ENCODE data around the gene APH1B.

The APH1B gene

DNA sequence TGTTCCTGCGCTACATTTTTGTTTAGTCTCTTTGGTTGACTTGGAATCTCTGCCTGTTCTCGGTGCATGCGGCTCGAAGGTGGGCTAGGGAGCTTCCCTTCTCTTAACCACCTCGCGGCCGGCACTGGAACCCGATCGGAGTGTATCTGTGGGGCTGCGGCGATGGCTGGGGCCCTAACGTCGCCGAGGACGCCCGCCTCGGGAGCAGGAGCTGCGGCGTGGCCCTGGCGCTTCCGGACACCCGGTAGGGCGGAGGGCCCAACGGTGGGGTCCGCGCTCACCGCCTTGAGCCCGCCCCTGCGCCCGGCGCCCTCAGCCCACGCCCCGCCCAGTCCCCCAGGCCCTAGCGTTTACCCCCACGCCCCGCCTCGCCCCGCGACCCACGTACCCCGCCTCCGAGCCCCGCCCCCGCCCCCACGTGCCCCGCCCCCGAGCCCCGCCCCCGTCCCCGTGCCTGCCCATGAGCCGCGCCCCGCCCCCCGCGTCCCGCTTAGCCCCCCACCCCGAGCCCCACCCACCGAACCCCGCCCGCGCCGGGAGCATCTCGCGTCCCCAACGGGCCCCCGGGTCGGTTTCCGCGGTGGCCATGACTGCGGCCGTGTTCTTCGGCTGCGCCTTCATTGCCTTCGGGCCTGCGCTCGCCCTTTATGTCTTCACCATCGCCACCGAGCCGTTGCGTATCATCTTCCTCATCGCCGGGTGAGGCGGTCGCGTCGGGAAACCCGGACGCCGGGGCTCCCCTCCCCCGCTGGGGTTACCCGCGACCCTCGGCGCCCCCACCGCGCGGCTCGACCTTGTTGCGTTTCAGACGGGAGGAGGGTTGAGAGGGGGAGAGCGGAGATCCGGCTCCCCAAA, at the start of gene APH1B:
Gene APH1B, plus strand, starts transcription at position 568 of the 855 bp plus-strand sequence. Its CDS starts 19 bp downstream, at position 587.
- peak within 1 kb of the TSS; percentile 87 for H3K4me3 Mint-ChIP-seq
- TF ChIP-seq, protein P1, sequence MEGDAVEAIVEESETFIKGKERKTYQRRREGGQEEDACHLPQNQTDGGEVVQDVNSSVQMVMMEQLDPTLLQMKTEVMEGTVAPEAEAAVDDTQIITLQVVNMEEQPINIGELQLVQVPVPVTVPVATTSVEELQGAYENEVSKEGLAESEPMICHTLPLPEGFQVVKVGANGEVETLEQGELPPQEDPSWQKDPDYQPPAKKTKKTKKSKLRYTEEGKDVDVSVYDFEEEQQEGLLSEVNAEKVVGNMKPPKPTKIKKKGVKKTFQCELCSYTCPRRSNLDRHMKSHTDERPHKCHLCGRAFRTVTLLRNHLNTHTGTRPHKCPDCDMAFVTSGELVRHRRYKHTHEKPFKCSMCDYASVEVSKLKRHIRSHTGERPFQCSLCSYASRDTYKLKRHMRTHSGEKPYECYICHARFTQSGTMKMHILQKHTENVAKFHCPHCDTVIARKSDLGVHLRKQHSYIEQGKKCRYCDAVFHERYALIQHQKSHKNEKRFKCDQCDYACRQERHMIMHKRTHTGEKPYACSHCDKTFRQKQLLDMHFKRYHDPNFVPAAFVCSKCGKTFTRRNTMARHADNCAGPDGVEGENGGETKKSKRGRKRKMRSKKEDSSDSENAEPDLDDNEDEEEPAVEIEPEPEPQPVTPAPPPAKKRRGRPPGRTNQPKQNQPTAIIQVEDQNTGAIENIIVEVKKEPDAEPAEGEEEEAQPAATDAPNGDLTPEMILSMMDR (IDR thresholded peaks at IDR 0.05) = no peak
- H3K27ac Mint-ChIP-seq = peak within 1 kb of the TSS; percentile 81
- DNase-seq = peak; percentile 90
- H3K4me1 Mint-ChIP-seq = peaks cover 27% of the 10 kb centered on the region
- H3K36me3 Mint-ChIP-seq (ENCODE audit: low read depth) = peaks cover 11% of the 10 kb centered on the region
- peaks cover 10% of the 10 kb centered on the region for H3K27me3 Mint-ChIP-seq (ENCODE audit: low read depth, poor library complexity)
- peaks cover 19% of the 10 kb centered on the region for H3K9me3 Mint-ChIP-seq

DNA sequence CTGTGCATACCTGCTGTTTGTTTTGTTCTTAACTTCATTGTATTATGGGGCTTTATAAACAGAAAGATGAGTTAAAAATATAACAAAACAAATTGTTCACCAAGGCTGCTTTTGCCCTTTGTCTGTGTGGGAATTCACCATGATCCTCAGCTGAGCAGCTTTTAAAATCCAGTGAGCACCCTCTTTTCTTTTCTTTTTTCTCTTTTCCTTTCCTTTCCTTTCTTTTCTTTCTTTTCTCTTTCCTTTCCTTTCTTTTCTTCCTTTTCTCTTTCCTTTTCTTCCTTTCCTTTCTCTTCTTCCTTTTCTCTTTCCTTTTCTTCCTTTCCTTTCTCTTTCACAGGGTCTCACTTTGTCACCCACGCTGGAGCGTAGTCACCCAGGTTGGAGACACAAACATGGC, 49.7 kb upstream of the APH1B start:
- no peaks in the 10 kb centered on the region for H3K27me3 Mint-ChIP-seq (ENCODE audit: low read depth, poor library complexity)
- peaks cover 12% of the 10 kb centered on the region for H3K4me1 Mint-ChIP-seq
- TF ChIP-seq, protein P1 (IDR thresholded peaks at IDR 0.05) = no peak
- DNase-seq = no peak
- peak overlapping the region; percentile 32 for H3K27ac Mint-ChIP-seq
- H3K9me3 Mint-ChIP-seq = no peaks in the 10 kb centered on the region
- no peak overlapping the region for H3K4me3 Mint-ChIP-seq
- no peaks in the 10 kb centered on the region for H3K36me3 Mint-ChIP-seq (ENCODE audit: low read depth)

DNA sequence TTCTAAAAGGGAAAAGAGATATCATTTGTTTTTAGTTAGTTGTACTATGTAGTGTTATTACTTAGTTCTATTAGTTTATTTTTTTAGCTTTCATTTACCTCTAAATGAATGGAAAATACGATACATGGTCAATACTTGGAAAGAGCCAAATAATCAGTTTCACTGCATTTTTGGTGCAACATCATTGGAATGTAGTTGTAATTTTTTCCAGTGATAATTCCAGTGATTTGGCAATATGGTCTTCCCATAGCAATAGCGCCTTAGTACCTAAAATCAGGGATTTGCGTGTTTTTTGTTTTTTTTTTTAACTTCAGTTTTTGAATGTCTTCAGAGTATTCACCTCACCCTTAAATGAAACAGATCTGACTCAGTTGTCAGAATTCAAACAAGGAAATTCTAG, 46.2 kb upstream of the APH1B start:
- peaks cover 4% of the 10 kb centered on the region for H3K27me3 Mint-ChIP-seq (ENCODE audit: low read depth, poor library complexity)
- peaks cover 4% of the 10 kb centered on the region for H3K4me1 Mint-ChIP-seq
- no peak overlapping the region for H3K4me3 Mint-ChIP-seq
- TF ChIP-seq, protein P1 (IDR thresholded peaks at IDR 0.05) = no peak
- H3K27ac Mint-ChIP-seq = peak overlapping the region; percentile 5
- H3K9me3 Mint-ChIP-seq = no peaks in the 10 kb centered on the region
- no peak for DNase-seq
- H3K36me3 Mint-ChIP-seq (ENCODE audit: low read depth) = no peaks in the 10 kb centered on the region

DNA sequence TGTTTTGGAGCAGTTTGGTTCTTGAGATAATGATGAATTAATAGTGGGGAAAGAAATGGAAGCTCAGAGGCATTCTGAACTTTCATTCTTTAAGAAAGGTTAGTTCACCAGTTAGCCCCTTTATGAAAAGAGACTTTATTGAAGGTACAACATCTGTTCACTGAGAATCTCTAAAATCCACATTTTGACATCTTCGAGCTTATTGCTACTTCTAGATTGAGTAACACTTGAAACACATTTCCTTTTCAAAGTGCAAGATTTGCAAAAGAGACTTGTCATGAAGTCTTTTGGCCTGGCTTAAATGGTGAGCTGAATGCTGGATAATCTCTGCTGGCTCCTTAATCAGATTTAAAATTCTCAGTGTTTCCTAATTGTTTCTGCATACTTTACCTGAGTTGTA, 45.7 kb upstream of the APH1B start:
- peaks cover 4% of the 10 kb centered on the region for H3K4me1 Mint-ChIP-seq
- H3K36me3 Mint-ChIP-seq (ENCODE audit: low read depth) = peaks cover 1% of the 10 kb centered on the region
- H3K9me3 Mint-ChIP-seq = peaks cover under 1% of the 10 kb centered on the region
- peak overlapping the region; percentile 5 for H3K27ac Mint-ChIP-seq
- H3K4me3 Mint-ChIP-seq = no peak overlapping the region
- TF ChIP-seq, protein P1 (IDR thresholded peaks at IDR 0.05) = no peak
- peaks cover 4% of the 10 kb centered on the region for H3K27me3 Mint-ChIP-seq (ENCODE audit: low read depth, poor library complexity)
- no peak for DNase-seq

DNA sequence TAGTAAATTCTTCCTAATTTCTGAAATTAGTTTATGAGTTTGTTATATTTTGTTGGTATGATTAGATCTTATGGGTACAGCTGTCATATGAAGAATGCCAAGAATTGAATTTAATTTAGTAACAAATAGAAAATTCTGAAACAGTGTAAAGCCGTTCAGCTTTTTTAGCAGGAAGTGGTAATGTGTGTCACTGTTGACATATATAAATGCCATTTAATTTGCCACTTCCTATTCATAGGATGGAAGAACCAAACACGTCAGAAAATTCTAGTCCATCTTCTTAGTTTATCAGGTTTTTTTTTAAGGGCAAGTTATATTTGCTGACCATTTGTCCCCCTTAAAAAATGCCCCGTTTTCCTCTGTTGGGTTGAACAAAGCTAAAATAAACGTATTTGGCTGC, 45.0 kb upstream of the APH1B start:
- H3K27me3 Mint-ChIP-seq (ENCODE audit: low read depth, poor library complexity) = peaks cover 4% of the 10 kb centered on the region
- no peaks in the 10 kb centered on the region for H3K4me1 Mint-ChIP-seq
- peaks cover 8% of the 10 kb centered on the region for H3K36me3 Mint-ChIP-seq (ENCODE audit: low read depth)
- H3K27ac Mint-ChIP-seq = no peak overlapping the region
- TF ChIP-seq, protein P1 (IDR thresholded peaks at IDR 0.05) = no peak
- H3K9me3 Mint-ChIP-seq = peaks cover 8% of the 10 kb centered on the region
- no peak overlapping the region for H3K4me3 Mint-ChIP-seq
- DNase-seq = no peak

DNA sequence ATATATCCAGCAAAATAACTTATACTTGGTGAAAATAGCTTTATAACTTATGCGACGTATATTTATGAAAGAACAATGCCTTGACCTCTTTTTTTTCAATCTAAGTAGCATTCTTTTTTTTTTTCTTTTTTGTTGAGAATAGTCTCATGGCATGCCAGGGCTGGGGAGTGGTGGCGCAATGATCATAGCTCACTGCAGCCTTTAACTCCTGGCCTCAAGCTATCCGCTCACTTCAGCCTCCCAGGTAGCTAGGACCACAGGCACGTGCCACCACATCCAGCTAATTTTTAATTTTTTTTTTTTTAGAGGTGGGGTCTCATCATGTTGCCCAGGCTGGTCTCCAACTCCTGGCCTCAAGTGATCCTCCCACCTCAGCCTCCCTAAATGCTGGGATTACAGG, 44.5 kb upstream of the APH1B start:
- Mint-ChIP-seq H3K4me1 (no peaks in the 10 kb centered on the region), H3K27ac (no peak overlapping the region), H3K9me3 (peaks cover 13% of the 10 kb centered on the region), H3K36me3 (ENCODE audit: low read depth) (peaks cover 14% of the 10 kb centered on the region), H3K27me3 (ENCODE audit: low read depth, poor library complexity) (peaks cover 4% of the 10 kb centered on the region), H3K4me3 (no peak overlapping the region)
- TF ChIP-seq, protein P1 (IDR thresholded peaks at IDR 0.05) = no peak
- no peak for DNase-seq
